ENCODE measurements around the gene CDCA7. TPM values are rescaled to one million over a fixed set of nuclear protein-coding genes. Genes with fewer than 3 reads are reported as not detected.
"Not testable (repeated sequence)": the region's sequence is repeated elsewhere in the genome, so short reads cannot be mapped to it uniquely, and the experiment has no call there.

The CDCA7 gene
- 10 to 100 TPM; 88.5 to 91.7 TPM for total RNA-seq

GRCh38 chr2:173354582-173355131 is at the start of gene CDCA7:
TSS of gene CDCA7 (plus strand) at chr2:173354872. CDS start at chr2:173354964, 92 bp downstream.
- TF ChIP-seq, protein P1, sequence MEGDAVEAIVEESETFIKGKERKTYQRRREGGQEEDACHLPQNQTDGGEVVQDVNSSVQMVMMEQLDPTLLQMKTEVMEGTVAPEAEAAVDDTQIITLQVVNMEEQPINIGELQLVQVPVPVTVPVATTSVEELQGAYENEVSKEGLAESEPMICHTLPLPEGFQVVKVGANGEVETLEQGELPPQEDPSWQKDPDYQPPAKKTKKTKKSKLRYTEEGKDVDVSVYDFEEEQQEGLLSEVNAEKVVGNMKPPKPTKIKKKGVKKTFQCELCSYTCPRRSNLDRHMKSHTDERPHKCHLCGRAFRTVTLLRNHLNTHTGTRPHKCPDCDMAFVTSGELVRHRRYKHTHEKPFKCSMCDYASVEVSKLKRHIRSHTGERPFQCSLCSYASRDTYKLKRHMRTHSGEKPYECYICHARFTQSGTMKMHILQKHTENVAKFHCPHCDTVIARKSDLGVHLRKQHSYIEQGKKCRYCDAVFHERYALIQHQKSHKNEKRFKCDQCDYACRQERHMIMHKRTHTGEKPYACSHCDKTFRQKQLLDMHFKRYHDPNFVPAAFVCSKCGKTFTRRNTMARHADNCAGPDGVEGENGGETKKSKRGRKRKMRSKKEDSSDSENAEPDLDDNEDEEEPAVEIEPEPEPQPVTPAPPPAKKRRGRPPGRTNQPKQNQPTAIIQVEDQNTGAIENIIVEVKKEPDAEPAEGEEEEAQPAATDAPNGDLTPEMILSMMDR (IDR thresholded peaks at IDR 0.05) = no peak
- peaks cover 32% of the 10 kb centered on the region for H3K4me1 Mint-ChIP-seq (ENCODE audit: low read depth)
- CTCF ChIA-PET = no interaction called here
- DNase-seq = peak; percentile 77
- peaks cover 36% of the 10 kb centered on the region for H3K27me3 Mint-ChIP-seq
- peak; percentile 77 for ATAC-seq
- H3K36me3 Mint-ChIP-seq (ENCODE audit: low read depth) = peaks cover 36% of the 10 kb centered on the region
- H3K27ac Mint-ChIP-seq = peak within 1 kb of the TSS; percentile 94
- H3K4me3 Mint-ChIP-seq = peak within 1 kb of the TSS; percentile 81
- H3K9me3 Mint-ChIP-seq = no peaks in the 10 kb centered on the region
- POLR2A ChIA-PET = interaction anchor here (2.1 kb wide), 1 partner anchor 115 kb away, joined by 5 read pairs; no protein-coding TSS in a partner anchor
- intact Hi-C loops (cut with micrococcal nuclease) = no loop called here

- peaks cover 1% of the 10 kb centered on the region for H3K36me3 Mint-ChIP-seq (ENCODE audit: low read depth)
- no peaks in the 10 kb centered on the region for H3K27me3 Mint-ChIP-seq
- H3K4me1 Mint-ChIP-seq (ENCODE audit: low read depth) = no peaks in the 10 kb centered on the region
These were observed 49.4 kb upstream of the CDCA7 start for GRCh38 chr2:173305303-173305702.

DNA sequence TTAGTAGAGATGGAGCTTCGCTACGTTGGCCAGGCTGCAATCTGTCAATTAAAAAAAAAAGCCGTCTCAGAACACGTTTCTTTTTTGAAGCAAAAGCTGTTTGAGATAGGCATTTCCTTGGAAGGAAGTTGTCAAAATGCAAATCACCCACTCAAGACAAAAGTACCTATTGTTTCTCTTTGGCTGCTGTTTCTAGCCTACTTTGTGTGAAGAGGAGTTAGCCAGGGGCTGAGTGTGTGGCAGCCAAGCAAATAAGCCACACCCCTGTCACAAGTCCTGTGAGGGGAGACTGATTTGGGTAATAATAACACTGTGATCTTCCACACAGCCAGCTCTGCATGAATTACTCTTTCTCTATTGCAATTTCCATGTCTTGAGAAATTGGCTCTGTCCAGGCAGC is 47.4 kb upstream of the CDCA7 start:
- POLR2A ChIA-PET = no interaction called here
- H3K4me3 Mint-ChIP-seq = no peak overlapping the region
- CTCF ChIA-PET = no interaction called here
- DNase-seq = no peak
- no peaks in the 10 kb centered on the region for H3K36me3 Mint-ChIP-seq (ENCODE audit: low read depth)
- no peaks in the 10 kb centered on the region for H3K27me3 Mint-ChIP-seq
- no peak overlapping the region for H3K27ac Mint-ChIP-seq
- no peaks in the 10 kb centered on the region for H3K4me1 Mint-ChIP-seq (ENCODE audit: low read depth)
- TF ChIP-seq, protein P1 (IDR thresholded peaks at IDR 0.05) = no peak
- no peaks in the 10 kb centered on the region for H3K9me3 Mint-ChIP-seq
- no peak for ATAC-seq
- intact Hi-C loops (cut with micrococcal nuclease) = no loop called here

More at GRCh38 chr2:173305303-173305702, 49.4 kb upstream of the CDCA7 start:
- ATAC-seq (no peak), DNase-seq (no peak)
- Mint-ChIP-seq H3K9me3 (peaks cover 6% of the 10 kb centered on the region), H3K4me3 (no peak overlapping the region), H3K27ac (no peak overlapping the region)
- CTCF ChIA-PET = no interaction called here
- intact Hi-C loops (cut with micrococcal nuclease) = no loop called here
- TF ChIP-seq, protein P1 (IDR thresholded peaks at IDR 0.05) = no peak
- POLR2A ChIA-PET = no interaction called here

DNA sequence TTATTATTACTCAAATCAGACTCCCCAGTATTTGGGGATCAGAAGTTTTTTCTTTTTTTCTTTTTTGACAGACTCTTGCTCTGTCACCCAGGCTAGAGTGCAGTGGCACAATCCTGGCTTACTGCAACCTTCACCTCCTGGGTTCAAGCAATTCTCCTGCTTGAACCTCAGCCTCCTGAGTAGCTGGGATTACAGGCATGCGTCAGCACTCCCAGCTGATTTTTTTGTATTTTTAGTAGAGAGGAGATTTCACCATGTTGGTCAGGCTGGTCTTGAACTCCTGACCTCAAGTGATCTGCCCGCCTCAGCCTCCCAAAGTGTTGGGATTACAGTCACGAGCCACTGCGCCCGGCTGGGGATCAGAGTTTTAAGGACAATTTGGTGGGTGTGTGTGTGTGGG is 45.3 kb upstream of the CDCA7 start:
- ATAC-seq = not testable (repeated sequence)

GRCh38 chr2:173311844-173312606 is 42.6 kb upstream of the CDCA7 start:
- CTCF ChIA-PET = no interaction called here
- H3K27me3 Mint-ChIP-seq = no peaks in the 10 kb centered on the region
- H3K4me1 Mint-ChIP-seq (ENCODE audit: low read depth) = no peaks in the 10 kb centered on the region
- intact Hi-C loops (cut with micrococcal nuclease) = no loop called here
- H3K9me3 Mint-ChIP-seq = no peaks in the 10 kb centered on the region
- H3K36me3 Mint-ChIP-seq (ENCODE audit: low read depth) = no peaks in the 10 kb centered on the region
- POLR2A ChIA-PET = no interaction called here
- ATAC-seq (no peak), DNase-seq (no peak)
- H3K4me3 Mint-ChIP-seq = no peak overlapping the region
- H3K27ac Mint-ChIP-seq = no peak overlapping the region
- TF ChIP-seq, protein P1 (IDR thresholded peaks at IDR 0.05) = no peak

More for the DNA sequence above, 45.3 kb upstream of the CDCA7 start:
- intact Hi-C loops (cut with micrococcal nuclease); H3K27ac Mint-ChIP-seq; H3K36me3 Mint-ChIP-seq (ENCODE audit: low read depth); H3K9me3 Mint-ChIP-seq; H3K4me1 Mint-ChIP-seq (ENCODE audit: low read depth); POLR2A ChIA-PET; H3K4me3 Mint-ChIP-seq; H3K27me3 Mint-ChIP-seq; DNase-seq: not testable (repeated sequence)
- CTCF ChIA-PET = interaction anchor here (1.2 to 1.6 kb wide), 2 partner anchors 10 to 99 kb away, joined by 3 to 4 read pairs; no protein-coding TSS in a partner anchor
